GM21381 (cell line): ENCODE measurements around the gene KCNC3.
A peak's percentile ranks its signal among the peaks of the same experiment; 100 is the strongest.
"Not testable (repeated sequence)": the region's sequence is repeated elsewhere in the genome, so short reads cannot be mapped to it uniquely, and the experiment has no call there.

ENCODE experiments used
- ATAC-seq: cut with Tn5 transposase; IDR thresholded peaks from one replicate; pipeline ENCODE4 v1.9.1; 2021; ENCODE audit warnings: mild to moderate bottlenecking, moderate library complexity; ENCODE audit not compliant: unreplicated experiment

The KCNC3 gene

GRCh38 chr19:50356691-50357177 lies 27.6 kb upstream of the KCNC3 start:
- ATAC-seq: no peak

DNA sequence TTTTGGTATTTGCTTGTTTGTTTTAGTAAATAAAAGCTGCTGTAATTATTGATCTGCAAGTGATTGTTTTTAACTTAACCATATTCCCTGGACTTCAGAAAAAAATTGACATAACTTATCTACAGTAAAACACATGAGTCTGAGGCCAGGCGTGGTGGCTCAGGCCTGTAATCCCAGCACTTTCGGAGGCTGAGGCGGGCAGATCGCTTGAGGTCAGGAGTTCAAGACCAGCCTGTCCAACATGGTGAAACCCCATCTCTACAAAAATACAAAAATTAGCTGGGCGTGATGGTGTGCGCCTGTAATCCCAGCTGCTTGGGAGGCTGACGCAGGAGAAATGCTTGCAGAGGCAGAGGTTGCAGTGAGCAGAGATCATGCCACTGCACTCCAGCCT lies 24.3 kb upstream of the KCNC3 start:
- not testable (repeated sequence) for ATAC-seq

GRCh38 chr19:50352242-50352641 lies 23.1 kb upstream of the KCNC3 start:
- no peak for ATAC-seq

- ATAC-seq: no peak
Observed at GRCh38 chr19:50349277-50350057, 20.3 kb upstream of the KCNC3 start.

DNA sequence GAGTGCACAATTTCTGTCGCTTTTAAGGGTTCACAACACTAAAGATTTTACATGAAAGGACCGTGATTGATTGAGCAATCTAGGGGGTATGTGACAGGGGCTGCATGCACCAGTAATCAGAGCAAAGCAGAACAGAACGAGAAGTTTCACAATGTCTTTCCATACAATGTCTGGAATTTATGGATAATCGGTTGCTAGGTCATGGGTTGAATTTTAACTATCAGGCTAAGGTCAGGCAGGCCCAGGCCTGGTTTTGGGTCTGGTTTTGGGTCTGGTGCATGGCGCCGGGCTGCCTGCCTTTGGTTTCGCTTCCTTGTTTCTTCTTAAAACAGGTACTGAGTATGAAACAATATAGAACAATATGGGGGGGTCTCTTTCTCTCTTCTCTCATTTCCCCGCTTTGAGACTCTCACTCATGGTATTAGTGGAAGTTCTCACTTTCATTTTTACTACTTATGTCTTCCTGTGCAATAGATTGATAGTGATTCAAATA lies 18.0 kb upstream of the KCNC3 start:
- ATAC-seq: not testable (repeated sequence)

GRCh38 chr19:50344661-50345318 lies 15.6 kb upstream of the KCNC3 start:
- ATAC-seq: peak; percentile 53

- ATAC-seq: no peak
Observed at GRCh38 chr19:50341091-50341564, 12.0 kb upstream of the KCNC3 start.

- ATAC-seq: no peak
Observed at GRCh38 chr19:50340331-50340730, 11.2 kb upstream of the KCNC3 start.

GRCh38 chr19:50337031-50337430 lies 7.9 kb upstream of the KCNC3 start:
- not testable (repeated sequence) for ATAC-seq

GRCh38 chr19:50334741-50335421 lies 5.7 kb upstream of the KCNC3 start:
- ATAC-seq: no peak

GRCh38 chr19:50333737-50334617 lies 4.8 kb upstream of the KCNC3 start:
- peak; percentile 29 for ATAC-seq

DNA sequence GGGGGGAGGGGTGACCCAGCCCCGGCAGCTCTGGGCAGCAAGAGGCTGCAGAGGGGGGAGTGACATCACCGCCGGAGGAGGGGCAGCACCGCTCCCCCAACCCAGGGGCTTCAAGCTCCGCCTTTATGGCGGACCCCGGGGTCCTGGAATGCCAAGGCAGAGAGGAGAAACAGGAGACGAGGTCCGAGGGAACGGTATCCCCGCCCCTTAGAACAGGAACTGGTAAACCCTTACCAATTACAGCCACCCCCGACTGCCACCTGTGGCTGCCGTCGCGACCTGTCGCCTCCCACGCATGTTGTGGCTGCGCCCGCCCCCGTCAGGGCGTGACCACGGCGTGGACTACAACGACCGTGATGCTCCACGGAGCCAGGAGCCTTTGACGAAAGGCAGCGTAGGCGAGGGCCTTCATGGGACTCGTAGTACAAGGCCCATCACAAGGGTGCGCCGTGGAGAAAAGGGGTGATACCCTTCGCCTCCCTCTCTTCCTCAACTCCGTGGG lies 4.1 kb upstream of the KCNC3 start:
- ATAC-seq: peak; percentile 38

DNA sequence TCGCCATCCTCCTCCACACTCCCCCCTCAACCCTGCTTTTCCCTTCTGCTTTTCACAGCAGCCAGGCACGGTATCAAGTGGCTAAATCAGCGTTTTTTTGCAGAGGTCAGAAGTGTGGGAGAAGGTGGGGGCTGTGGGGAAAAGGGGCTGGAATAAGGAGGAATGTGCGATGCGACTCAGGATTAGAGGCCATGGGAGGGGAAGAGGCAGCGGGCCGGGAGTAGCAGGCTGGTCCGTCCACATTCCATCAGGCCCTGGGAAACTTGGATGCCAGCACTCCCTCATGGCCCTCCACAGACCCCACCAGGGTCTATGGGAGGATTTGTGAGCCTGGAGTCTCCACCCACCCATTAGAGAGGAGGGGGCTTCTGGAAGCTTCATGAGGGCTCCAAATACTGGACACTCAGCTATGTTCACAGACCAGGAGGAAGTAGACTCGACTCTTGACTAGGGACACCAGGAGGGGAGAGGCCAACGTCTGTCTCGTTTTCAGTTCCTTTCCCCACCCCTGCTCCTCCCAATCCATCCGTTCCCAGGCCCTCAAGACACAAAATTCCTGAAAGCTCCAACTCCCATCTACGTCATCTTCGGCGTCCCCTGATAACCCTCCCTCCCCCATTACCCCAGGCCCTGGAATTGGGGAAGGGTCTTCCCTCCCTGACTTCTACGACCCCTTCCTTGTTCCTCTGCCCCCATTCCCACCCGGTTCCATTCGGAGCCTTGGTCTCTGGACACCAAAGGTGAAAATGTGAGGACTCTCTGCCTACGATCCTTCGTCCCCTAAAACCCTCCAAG lies 3.3 kb upstream of the KCNC3 start:
- no peak for ATAC-seq

- no peak for ATAC-seq
Observed at GRCh38 chr19:50331994-50332243, 2.7 kb upstream of the KCNC3 start.

- no peak for ATAC-seq
Observed at GRCh38 chr19:50331221-50331993, 2.2 kb upstream of the KCNC3 start.

GRCh38 chr19:50330365-50331078 lies 1.3 kb upstream of the KCNC3 start:
- peak; percentile 34 for ATAC-seq

- ATAC-seq: not testable (repeated sequence)
Observed at GRCh38 chr19:50329926-50330294, 733 bp upstream of the KCNC3 start.

GRCh38 chr19:50328873-50329145 lies 368 bp downstream of the KCNC3 start:
- ATAC-seq: peak; percentile 14
